NAMALWA (cell line): ENCODE measurements around the gene GSTT4.
"Not testable (repeated sequence)": the region's sequence is repeated elsewhere in the genome, so short reads cannot be mapped to it uniquely, and the experiment has no call there.

Experiments used
- DNase-seq: peaks from one replicate; pipeline ENCODE4 v3.0.0-alpha.2; 2015; ENCODE audit warnings: low spot score

GSTT4 gene

GRCh38 chr22:23952794-23953405 is 52.4 kb downstream of the GSTT4 start:
- not testable (repeated sequence) for DNase-seq

- DNase-seq, result not testable (repeated sequence)
Observed at GRCh38 chr22:23951383-23951782, 53.9 kb downstream of the GSTT4 start.

- DNase-seq, result not testable (repeated sequence)
Observed at GRCh38 chr22:23949764-23950163, 55.5 kb downstream of the GSTT4 start.
